GM12878 (cell line): Measurements from ENCODE around the gene SLC38A9. TPM values are rescaled to one million over a fixed set of nuclear protein-coding genes. Genes with fewer than 3 reads are reported as not detected.

Source experiments
- ATAC-seq: fragments of 200-7000 bp; cut with Tn5 transposase; 3 replicates; pipeline ENCODE4 v1.9.1; 2020; ENCODE audit warnings: mild to moderate bottlenecking, moderate library complexity
- BruUV-seq: library from RNA; stranded (reverse); fragments of 400-500 nt; replicated peaks from 2 replicates; lab custom pipeline; 2021; lab: Mats Ljungman, UMichigan
- CTCF ChIA-PET: fragments of 300-600 bp; sonication (Branson Sonifier 250); formaldehyde crosslinking; extraction: SDS; loops from one replicate; lab custom pipeline; 2021; ENCODE audit warnings: inconsistent platforms; lab: Yijun Ruan, JAX
- POLR2A ChIA-PET: fragments of 350-600 bp; formaldehyde crosslinking; extraction: SDS; loops from one replicate; lab custom pipeline; 2021; ENCODE audit warnings: inconsistent platforms; lab: Charles Lee
- RAD21 ChIA-PET: fragments of 300-600 bp; sonication (Branson Sonifier 250); formaldehyde crosslinking; loops from one replicate; lab custom pipeline; 2023; ENCODE audit warnings: antibody characterized with exemption; ENCODE audit not compliant: unreplicated experiment; lab: Charles Lee
- SMC1A ChIA-PET: fragments of 300-600 bp; sonication (Branson Sonifier 250); formaldehyde crosslinking; loops from one replicate; lab custom pipeline; 2023; ENCODE audit not compliant: unreplicated experiment, uncharacterized antibody; lab: Charles Lee
- DNase-seq: peaks from one replicate; pipeline ENCODE4 v3.0.0-alpha.2; 2011; ENCODE audit warnings: low read depth, low spot score
- FAIRE-seq: peaks from 3 replicates; lab custom pipeline; 2011; peaks lifted over from hg19 to GRCh38; lab: Jason Lieb, UNC
- H2AFZ ChIP-seq: 2 replicates; pipeline ENCODE4 v1.6.0; 2011; ENCODE audit warnings: low read depth, low read length, control low read depth; ENCODE audit not compliant: control insufficient read depth
- H3K27ac ChIP-seq: 2 replicates; pipeline ENCODE4 v1.5.1; 2011; ENCODE audit warnings: control low read depth; ENCODE audit not compliant: control insufficient read depth, insufficient read depth
- H3K27me3 ChIP-seq, 2 experiments: replicated peaks in 1 of 2; 2 replicates each; pipeline versions ENCODE4 v1.6.0 to v1.6.1; 2011; ENCODE audit warnings: low read length in 1 of 2; ENCODE audit not compliant: control insufficient read depth in 2 of 2, insufficient read depth in 2 of 2
- H3K36me3 ChIP-seq, 2 experiments: 2 replicates each; pipeline ENCODE4 v1.5.1; 2011; ENCODE audit warnings: low read length in 1 of 2; ENCODE audit not compliant: control insufficient read depth in 2 of 2, insufficient read depth in 2 of 2
- H3K4me1 ChIP-seq: 2 replicates; pipeline ENCODE4 v1.6.1; 2011; ENCODE audit warnings: mild to moderate bottlenecking, low read length, moderate library complexity, mixed read lengths; ENCODE audit not compliant: control insufficient read depth, insufficient read depth
- H3K4me2 ChIP-seq: 2 replicates; pipeline ENCODE4 v1.6.0; 2011; ENCODE audit warnings: control low read depth; ENCODE audit not compliant: control insufficient read depth, insufficient read depth
- H3K4me3 ChIP-seq: fragments of 200-600 bp; sonication (generic); 2 replicates; pipeline ENCODE4 v1.5.1; 2016
- H3K79me2 ChIP-seq: 2 replicates; pipeline ENCODE4 v1.6.0; 2011; ENCODE audit warnings: low read length; ENCODE audit not compliant: control insufficient read depth, insufficient read depth
- H3K9ac ChIP-seq: 2 replicates; pipeline ENCODE4 v1.8.0; 2011; ENCODE audit warnings: low read length, control low read depth, mixed read lengths; ENCODE audit not compliant: control insufficient read depth, insufficient read depth
- H3K9me3 ChIP-seq: replicated peaks from 3 replicates; pipeline ENCODE4 v1.5.1; 2011; ENCODE audit warnings: mild to moderate bottlenecking, low read length; ENCODE audit not compliant: control insufficient read depth, insufficient read depth
- H4K20me1 ChIP-seq: 2 replicates; pipeline ENCODE4 v1.6.0; 2011; ENCODE audit not compliant: control insufficient read depth, insufficient read depth
- CBX5 ChIP-seq: sonication (generic); IDR thresholded peaks from 2 replicates; pipeline ENCODE4 v1.6.1; 2016; ENCODE audit warnings: low read depth, moderate library complexity, mild to moderate bottlenecking, inconsistent platforms
- CHD2 ChIP-seq: IDR thresholded peaks from 2 replicates; pipeline ENCODE4 v1.6.1; 2011; ENCODE audit warnings: low read depth, low read length, improper control_type of control experiment, borderline replicate concordance
- CREM ChIP-seq: IDR thresholded peaks from 2 replicates; pipeline ENCODE4 v1.6.1; 2014; ENCODE audit warnings: antibody characterized with exemption, low read depth
- JUND ChIP-seq: IDR thresholded peaks from 2 replicates; pipeline ENCODE4 v1.6.1; 2012; ENCODE audit warnings: low read depth, mild to moderate bottlenecking, low read length, improper control_type of control experiment, moderate library complexity
- NFXL1 ChIP-seq: fragments of 450-650 bp; IDR thresholded peaks from 2 replicates; pipeline ENCODE4 v1.6.1; 2017; ENCODE audit warnings: antibody characterized with exemption, mild to moderate bottlenecking, borderline replicate concordance
- NR2C1 ChIP-seq: fragments of 450-650 bp; IDR thresholded peaks from 2 replicates; pipeline ENCODE4 v1.6.1; 2017; ENCODE audit warnings: antibody characterized with exemption, mild to moderate bottlenecking, moderate library complexity
- POLR2AphosphoS5 ChIP-seq: IDR thresholded peaks from 2 replicates; pipeline ENCODE4 v1.6.1; 2011; ENCODE audit warnings: mild to moderate bottlenecking, low read length, inconsistent platforms
- POU2F2 ChIP-seq: IDR thresholded peaks from 3 replicates; pipeline ENCODE4 v1.6.1; 2011; ENCODE audit warnings: low read depth, mild to moderate bottlenecking, low read length, borderline replicate concordance
- RAD21 ChIP-seq: IDR thresholded peaks from 2 replicates; pipeline ENCODE4 v1.6.1; 2011; ENCODE audit warnings: mild to moderate bottlenecking, low read depth, low read length, moderate library complexity; ENCODE audit not compliant: insufficient read depth
- RB1 ChIP-seq: fragments of 450-650 bp; formaldehyde crosslinking; IDR thresholded peaks from 2 replicates; pipeline ENCODE4 v1.6.1; 2017; ENCODE audit warnings: mild to moderate bottlenecking, borderline replicate concordance
- RUNX3 ChIP-seq: IDR thresholded peaks from 2 replicates; pipeline ENCODE4 v1.6.1; 2012; ENCODE audit warnings: low read length, inconsistent platforms
- SREBF2 ChIP-seq: IDR thresholded peaks from 2 replicates; pipeline ENCODE4 v1.6.1; 2012; ENCODE audit warnings: mild to moderate bottlenecking, low read length
- SRF ChIP-seq, 2 experiments: IDR thresholded peaks; 2 replicates each; pipeline ENCODE4 v1.6.1; 2011; ENCODE audit warnings: low read depth in 2 of 2, low read length in 2 of 2, mild to moderate bottlenecking in 1 of 2, moderate library complexity in 1 of 2
- YBX1 ChIP-seq: fragments of 450-650 bp; IDR thresholded peaks from 2 replicates; pipeline ENCODE4 v1.6.1; 2016; ENCODE audit warnings: antibody characterized with exemption
- ZNF384 ChIP-seq: IDR thresholded peaks from 2 replicates; pipeline ENCODE4 v1.6.1; 2012; ENCODE audit warnings: low read depth, mild to moderate bottlenecking, low read length, improper control_type of control experiment, borderline replicate concordance
- WGBS: methylation state at CpG from one replicate; pipeline ENCODE4 v1.1.6; 2016; ENCODE audit warnings: low lambda C conversion rate; ENCODE audit not compliant: insufficient replicate concordance, insufficient coverage; ENCODE audit errors: missing lambda C conversion rate; 5-methylcytosine and 5-hydroxymethylcytosine counted together
- in situ Hi-C: fragments of 300-500 bp; cut with MboI; formaldehyde crosslinking; loops from 9 replicates; pipeline ENCODE4 v1.14.3; 2018; ENCODE audit warnings: mixed read lengths
- intact Hi-C: fragments of 100-400 bp; cut with micrococcal nuclease; formaldehyde crosslinking; loops from one replicate; pipeline ENCODE4 v1.14.2; 2022; ENCODE audit not compliant: unreplicated experiment
- polyA plus RNA-seq, 11 experiments: library from polyadenylated mRNA; depleted of rRNA in 4 of 11; unstranded in 6 of 11; stranded (reverse) in 5 of 11; fragments of >200 nt; fragmentation: Nextera tagmentation in 4 of 11; fragmentation: Illumina TruSeq in 1 of 11; extraction: Ambion mirVana in 4 of 11; extraction: Trizol in 1 of 11; gene quantifications; 1 replicate in 1 of 11; 2 replicates in 10 of 11; pipeline versions ENCODE4 v1.2.1 to v1.2.3, GENCODE V29; 2011 to 2016; ENCODE audit warnings: inconsistent platforms in 2 of 11, missing spikeins in 2 of 11, low read depth in 1 of 11
- total RNA-seq, 4 experiments: library from RNA; depleted of rRNA in 3 of 4; stranded (reverse); fragments of >200 nt in 3 of 4; fragmentation: Illumina TruSeq in 1 of 4; extraction: Trizol in 1 of 4; gene quantifications; 2 replicates each; pipeline versions ENCODE4 v1.2.1 to v1.2.3, GENCODE V29; 2013 to 2021
- TF ChIP-seq, protein P1 (sequence below): fragments of 450-650 bp; IDR thresholded peaks from 2 replicates; pipeline ENCODE4 v1.6.1; 2018; ENCODE audit warnings: mild to moderate bottlenecking, low read depth, moderate library complexity; ENCODE audit not compliant: partially characterized antibody
- TF ChIP-seq, protein P2 (sequence below): IDR thresholded peaks from 2 replicates; pipeline ENCODE4 v1.6.1; 2011; ENCODE audit warnings: low read depth, mild to moderate bottlenecking, low read length, moderate library complexity, borderline replicate concordance; ENCODE audit errors: extremely low read depth
- TF ChIP-seq, protein P3 (sequence below): fragments of 450-650 bp; IDR thresholded peaks from 2 replicates; pipeline ENCODE4 v1.6.1; 2017; ENCODE audit warnings: mild to moderate bottlenecking
- TF ChIP-seq, protein P4 (sequence below): IDR thresholded peaks from 2 replicates; pipeline ENCODE4 v1.6.1; 2011; ENCODE audit warnings: borderline replicate concordance, low read depth, mild to moderate bottlenecking, moderate library complexity, mixed read lengths, low read length; ENCODE audit not compliant: insufficient read depth; ENCODE audit errors: extremely low read length

SLC38A9 gene
- total and polyA plus RNA-seq, 10 of the 15 experiments (the other 5 are each of a cell fraction or from before 2014, with no cell fraction given) = 8.5 to 35.1 (median 23.0) TPM

DNA sequence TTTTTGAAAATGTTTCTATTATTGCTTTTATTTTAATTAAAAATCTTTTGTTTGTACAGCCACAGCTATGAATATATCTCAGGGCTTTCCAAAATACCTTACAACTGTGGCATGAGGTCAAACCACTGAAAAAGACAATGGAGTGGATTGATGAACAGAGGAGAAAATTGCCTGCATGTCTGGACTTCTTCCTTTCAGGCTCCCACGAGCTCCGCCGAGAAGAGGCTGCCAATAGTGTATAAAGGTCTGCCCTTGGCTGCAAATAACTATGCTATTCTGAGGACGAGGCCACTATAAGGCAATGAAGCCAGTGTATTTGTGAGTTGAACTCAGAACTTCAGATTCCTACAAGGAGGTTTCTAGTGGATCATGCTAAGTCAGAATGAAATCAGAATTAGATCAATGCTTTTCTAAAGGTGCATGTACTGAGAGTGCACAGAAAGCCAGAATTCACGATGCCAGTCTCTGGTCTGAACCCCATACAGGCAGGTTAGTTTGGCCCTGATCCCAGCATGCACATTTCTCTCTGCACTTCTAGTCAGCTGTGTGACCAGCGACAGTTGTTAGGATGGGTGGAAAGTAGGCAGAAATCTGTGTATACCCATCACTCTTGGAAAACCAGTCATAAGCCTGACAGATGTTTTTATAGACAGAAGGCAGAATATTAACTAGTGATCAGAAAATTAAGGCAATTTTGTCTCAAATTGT, 134.6 kb downstream of the SLC38A9 start:
- no peaks in the 10 kb centered on the region for H3K36me3 ChIP-seq
- no peak overlapping the region for H3K4me3 ChIP-seq
- SMC1A ChIA-PET = no interaction called here
- no peak overlapping the region for H3K9ac ChIP-seq
- no peaks in the 10 kb centered on the region for H4K20me1 ChIP-seq
- no peak for FAIRE-seq
- intact Hi-C loops = no loop called here
- no peaks in the 10 kb centered on the region for H3K9me3 ChIP-seq
- CTCF ChIA-PET = no interaction called here
- RAD21 ChIA-PET = no interaction called here
- no peaks in the 10 kb centered on the region for H3K79me2 ChIP-seq
- WGBS = 76% methylated on average over 6 of the region's 6 CpGs
- H3K27me3 ChIP-seq = no peaks in the 10 kb centered on the region
- POLR2A ChIA-PET = no interaction called here
- ATAC-seq = no peak
- in situ Hi-C loops = no loop called here
- DNase-seq = no peak
- no peak overlapping the region for H3K27ac ChIP-seq
- H3K4me1 ChIP-seq = no peaks in the 10 kb centered on the region; the same call in 1 of the 2 replicates
- no TSS peak for BruUV-seq
- no peak overlapping the region for H2AFZ ChIP-seq
- H3K4me2 ChIP-seq = no peak overlapping the region
- no peak for TF ChIP-seq RB1
- TF ChIP-seq CBX5 = no peak
- TF ChIP-seq JUND = no peak
- no peak for TF ChIP-seq POU2F2
- TF ChIP-seq NFXL1 = no peak
- TF ChIP-seq, protein P1, sequence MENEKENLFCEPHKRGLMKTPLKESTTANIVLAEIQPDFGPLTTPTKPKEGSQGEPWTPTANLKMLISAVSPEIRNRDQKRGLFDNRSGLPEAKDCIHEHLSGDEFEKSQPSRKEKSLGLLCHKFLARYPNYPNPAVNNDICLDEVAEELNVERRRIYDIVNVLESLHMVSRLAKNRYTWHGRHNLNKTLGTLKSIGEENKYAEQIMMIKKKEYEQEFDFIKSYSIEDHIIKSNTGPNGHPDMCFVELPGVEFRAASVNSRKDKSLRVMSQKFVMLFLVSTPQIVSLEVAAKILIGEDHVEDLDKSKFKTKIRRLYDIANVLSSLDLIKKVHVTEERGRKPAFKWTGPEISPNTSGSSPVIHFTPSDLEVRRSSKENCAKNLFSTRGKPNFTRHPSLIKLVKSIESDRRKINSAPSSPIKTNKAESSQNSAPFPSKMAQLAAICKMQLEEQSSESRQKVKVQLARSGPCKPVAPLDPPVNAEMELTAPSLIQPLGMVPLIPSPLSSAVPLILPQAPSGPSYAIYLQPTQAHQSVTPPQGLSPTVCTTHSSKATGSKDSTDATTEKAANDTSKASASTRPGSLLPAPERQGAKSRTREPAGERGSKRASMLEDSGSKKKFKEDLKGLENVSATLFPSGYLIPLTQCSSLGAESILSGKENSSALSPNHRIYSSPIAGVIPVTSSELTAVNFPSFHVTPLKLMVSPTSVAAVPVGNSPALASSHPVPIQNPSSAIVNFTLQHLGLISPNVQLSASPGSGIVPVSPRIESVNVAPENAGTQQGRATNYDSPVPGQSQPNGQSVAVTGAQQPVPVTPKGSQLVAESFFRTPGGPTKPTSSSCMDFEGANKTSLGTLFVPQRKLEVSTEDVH = no peak
- no peak for TF ChIP-seq SRF (IDR thresholded peaks at IDR 0.05; ENCODE audit: low read depth in 2 of 2, low read length in 2 of 2)
- TF ChIP-seq RAD21 = no peak
- TF ChIP-seq, protein P2, sequence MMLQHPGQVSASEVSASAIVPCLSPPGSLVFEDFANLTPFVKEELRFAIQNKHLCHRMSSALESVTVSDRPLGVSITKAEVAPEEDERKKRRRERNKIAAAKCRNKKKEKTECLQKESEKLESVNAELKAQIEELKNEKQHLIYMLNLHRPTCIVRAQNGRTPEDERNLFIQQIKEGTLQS = no peak
- TF ChIP-seq RUNX3 = no peak
- TF ChIP-seq NR2C1 = no peak
- TF ChIP-seq, protein P3, sequence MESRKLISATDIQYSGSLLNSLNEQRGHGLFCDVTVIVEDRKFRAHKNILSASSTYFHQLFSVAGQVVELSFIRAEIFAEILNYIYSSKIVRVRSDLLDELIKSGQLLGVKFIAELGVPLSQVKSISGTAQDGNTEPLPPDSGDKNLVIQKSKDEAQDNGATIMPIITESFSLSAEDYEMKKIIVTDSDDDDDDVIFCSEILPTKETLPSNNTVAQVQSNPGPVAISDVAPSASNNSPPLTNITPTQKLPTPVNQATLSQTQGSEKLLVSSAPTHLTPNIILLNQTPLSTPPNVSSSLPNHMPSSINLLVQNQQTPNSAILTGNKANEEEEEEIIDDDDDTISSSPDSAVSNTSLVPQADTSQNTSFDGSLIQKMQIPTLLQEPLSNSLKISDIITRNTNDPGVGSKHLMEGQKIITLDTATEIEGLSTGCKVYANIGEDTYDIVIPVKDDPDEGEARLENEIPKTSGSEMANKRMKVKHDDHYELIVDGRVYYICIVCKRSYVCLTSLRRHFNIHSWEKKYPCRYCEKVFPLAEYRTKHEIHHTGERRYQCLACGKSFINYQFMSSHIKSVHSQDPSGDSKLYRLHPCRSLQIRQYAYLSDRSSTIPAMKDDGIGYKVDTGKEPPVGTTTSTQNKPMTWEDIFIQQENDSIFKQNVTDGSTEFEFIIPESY = no peak
- no peak for TF ChIP-seq CHD2
- TF ChIP-seq YBX1 = no peak
- no peak for TF ChIP-seq ZNF384
- no peak for TF ChIP-seq CREM
- TF ChIP-seq, protein P4, sequence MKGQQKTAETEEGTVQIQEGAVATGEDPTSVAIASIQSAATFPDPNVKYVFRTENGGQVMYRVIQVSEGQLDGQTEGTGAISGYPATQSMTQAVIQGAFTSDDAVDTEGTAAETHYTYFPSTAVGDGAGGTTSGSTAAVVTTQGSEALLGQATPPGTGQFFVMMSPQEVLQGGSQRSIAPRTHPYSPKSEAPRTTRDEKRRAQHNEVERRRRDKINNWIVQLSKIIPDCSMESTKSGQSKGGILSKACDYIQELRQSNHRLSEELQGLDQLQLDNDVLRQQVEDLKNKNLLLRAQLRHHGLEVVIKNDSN = no peak
- TF ChIP-seq POLR2AphosphoS5 = no peak
- no peak for TF ChIP-seq SREBF2
